Left colon (tissue), 2 donors: Measurements from ENCODE around the gene CENPVL3. TPM values are rescaled to one million over a fixed set of nuclear protein-coding genes. Genes with fewer than 3 reads are reported as not detected.
"Not testable (repeated sequence)": the region's sequence is repeated elsewhere in the genome, so short reads cannot be mapped to it uniquely, and the experiment has no call there.

Experiments
- ATAC-seq: fragments of 200-7000 bp; cut with Tn5 transposase; one replicate; pipeline ENCODE4 v1.9.1; 2020; ENCODE audit warnings: mild to moderate bottlenecking, moderate library complexity
- DNase-seq, 2 donors: peaks; one replicate each; pipeline ENCODE4 v3.0.0-alpha.2; 2020
- intact Hi-C, 2 donors: fragments of 100-400 bp; cut with DNase I in 1 of 2; cut with micrococcal nuclease in 1 of 2; formaldehyde crosslinking; loops; one replicate each; pipeline versions ENCODE4 v1.11.2 to v1.14.0; 2022; cut with DNase I, micrococcal nuclease
- long read RNA-seq: library from polyadenylated mRNA; unstranded; transcript quantifications from one replicate; pipeline ENCODE4 v2.0.0, GENCODE V29; 2021
- total RNA-seq, 2 donors: library from RNA; stranded (reverse); fragmentation: NEBNext Ultra II Directional; extraction: Animal tissue kit (Norgen Biotek cat#: 25700); gene quantifications; one replicate each; pipeline ENCODE4 v1.2.1, GENCODE V29; 2021
- donor health status: DM: no; HTN: no; CAD: no.
- donor health status: DM: yes; HTN: yes; CAD: no.

CENPVL3 gene
- not detected for total RNA-seq
- long read RNA-seq = 0 reads

GRCh38 chrX:51618241-51619155 lies at the start of gene CENPVL3:
Gene CENPVL3 (minus strand): TSS chrX:51618912. CDS start chrX:51618873, 39 bp downstream.
- DNase-seq, ATAC-seq, intact Hi-C loops: not testable (repeated sequence)

- intact Hi-C loops = no loop called here
- ATAC-seq = no peak
Observed at GRCh38 chrX:51665981-51666380, 47.3 kb upstream of the CENPVL3 start.

GRCh38 chrX:51643377-51643776 lies 24.7 kb upstream of the CENPVL3 start:
- DNase-seq (no peak), ATAC-seq (no peak)
- intact Hi-C loops = no loop called here

More at GRCh38 chrX:51665981-51666380, 47.3 kb upstream of the CENPVL3 start:
- DNase-seq = no peak

GRCh38 chrX:51641421-51642021 lies 22.8 kb upstream of the CENPVL3 start:
- DNase-seq (no peak), ATAC-seq (peak; percentile 37)
- intact Hi-C loops = no loop called here

- DNase-seq, intact Hi-C loops: not testable (repeated sequence)
Observed at GRCh38 chrX:51636511-51636910, 17.8 kb upstream of the CENPVL3 start.

GRCh38 chrX:51614353-51615012 lies 4.2 kb downstream of the CENPVL3 start:
- intact Hi-C loops = no loop called here
- no peak for DNase-seq

More at GRCh38 chrX:51636511-51636910, 17.8 kb upstream of the CENPVL3 start:
- ATAC-seq = not testable (repeated sequence)

GRCh38 chrX:51608766-51609165 lies 9.9 kb downstream of the CENPVL3 start:
- ATAC-seq (no peak), DNase-seq (no peak)
- intact Hi-C loops = no loop called here

More at GRCh38 chrX:51614353-51615012, 4.2 kb downstream of the CENPVL3 start:
- ATAC-seq = peak; percentile 55

- intact Hi-C loops = no loop called here
- ATAC-seq = no peak
- DNase-seq = no peak
Observed at GRCh38 chrX:51608126-51608525, 10.6 kb downstream of the CENPVL3 start.

- intact Hi-C loops = no loop called here
- ATAC-seq = no peak
- no peak for DNase-seq
Observed at GRCh38 chrX:51606446-51606845, 12.3 kb downstream of the CENPVL3 start.

- ATAC-seq (no peak), DNase-seq (no peak)
- intact Hi-C loops = no loop called here
Observed at GRCh38 chrX:51598899-51599298, 19.8 kb downstream of the CENPVL3 start.

GRCh38 chrX:51571874-51572273 lies 46.8 kb downstream of the CENPVL3 start:
- ATAC-seq (no peak), DNase-seq (no peak)
- intact Hi-C loops = no loop called here

GRCh38 chrX:51569561-51569960 lies 49.2 kb downstream of the CENPVL3 start:
- DNase-seq (no peak), ATAC-seq (no peak)
- intact Hi-C loops = no loop called here

- intact Hi-C loops = no loop called here
- ATAC-seq (no peak), DNase-seq (no peak)
Observed at GRCh38 chrX:51568586-51568985, 50.1 kb downstream of the CENPVL3 start.

Other genes starting within 250 kb of the CENPVL3 start
- 1 to 10 TPM in 1 of 2 donors, under 1 TPM in 1; 0.31 to 1.7 TPM for gene NUDT11, start 122.3 kb downstream of the CENPVL3 start, total RNA-seq
- gene CENPVL2, start 63.9 kb upstream of the CENPVL3 start, total RNA-seq = not detected
- not detected for gene CENPVL1, start 91.6 kb upstream of the CENPVL3 start, total RNA-seq
- gene GSPT2, start 124.5 kb upstream of the CENPVL3 start, total RNA-seq = 1 to 10 TPM; 4.2 to 6.6 TPM